Smooth muscle cell (in vitro differentiated cells): ENCODE results near the gene FRMPD4. TPM values are rescaled to one million over a fixed set of nuclear protein-coding genes. Genes with fewer than 3 reads are reported as not detected.
"Not testable (repeated sequence)": the region's sequence is repeated elsewhere in the genome, so short reads cannot be mapped to it uniquely, and the experiment has no call there.

Experiments
- DNase-seq: peaks from one replicate; lab custom pipeline; 2025; ENCODE audit not compliant: unreplicated experiment; lab: John Stamatoyannopoulos, UW
- H2AFZ ChIP-seq: fragments of 200-600 bp; sonication (generic); 2 replicates; pipeline ENCODE4 v1.6.0; 2016; ENCODE audit warnings: antibody characterized with exemption, low read depth, mild to moderate bottlenecking
- H3F3A ChIP-seq: fragments of 200-600 bp; sonication (generic); 2 replicates; pipeline ENCODE4 v1.6.0; 2017; ENCODE audit warnings: antibody characterized with exemption, low read depth
- H3K27ac ChIP-seq: fragments of 200-600 bp; sonication (generic); 2 replicates; pipeline ENCODE4 v1.5.1; 2016; ENCODE audit warnings: low read depth, mild to moderate bottlenecking
- H3K27me3 ChIP-seq: fragments of 200-600 bp; sonication (generic); 2 replicates; pipeline ENCODE4 v1.6.1; 2016; ENCODE audit warnings: low read depth, mild to moderate bottlenecking
- H3K36me3 ChIP-seq: fragments of 200-600 bp; sonication (generic); 2 replicates; pipeline ENCODE4 v1.5.1; 2016; ENCODE audit warnings: low read depth
- H3K4me1 ChIP-seq: fragments of 200-600 bp; sonication (generic); 2 replicates; pipeline ENCODE4 v1.5.1; 2016; ENCODE audit warnings: low read depth
- H3K4me2 ChIP-seq: fragments of 200-600 bp; sonication (generic); 2 replicates; pipeline ENCODE4 v1.6.0; 2016; ENCODE audit warnings: mild to moderate bottlenecking
- H3K4me3 ChIP-seq: fragments of 200-600 bp; sonication (generic); 2 replicates; pipeline ENCODE4 v1.5.1; 2016; ENCODE audit warnings: mild to moderate bottlenecking
- H3K79me2 ChIP-seq: fragments of 200-600 bp; sonication (generic); 2 replicates; pipeline ENCODE4 v1.6.0; 2016; ENCODE audit warnings: low read depth, mild to moderate bottlenecking
- H3K9ac ChIP-seq: fragments of 200-600 bp; sonication (generic); 2 replicates; pipeline ENCODE4 v1.6.0; 2016; ENCODE audit warnings: low read depth
- H3K9me3 ChIP-seq: fragments of 200-600 bp; sonication (generic); replicated peaks from 2 replicates; pipeline ENCODE4 v1.5.1; 2016; ENCODE audit warnings: low read depth
- H4K20me1 ChIP-seq: fragments of 200-600 bp; sonication (generic); 2 replicates; pipeline ENCODE4 v1.6.0; 2016; ENCODE audit warnings: low read depth
- WGBS: methylation state at CpG from one replicate; pipeline ENCODE4 v1.1.7; 2016; ENCODE audit warnings: low lambda C conversion rate; 5-methylcytosine and 5-hydroxymethylcytosine counted together
- polyA plus RNA-seq: library from polyadenylated mRNA; unstranded; fragments of >200 nt; fragmentation: Nextera tagmentation; extraction: Ambion mirVana; gene quantifications from 2 replicates; pipeline ENCODE4 v1.2.1, GENCODE V29; 2016
- total RNA-seq: library from RNA; depleted of rRNA; stranded (reverse); fragments of >200 nt; gene quantifications from 2 replicates; pipeline ENCODE4 v1.2.3, GENCODE V29; 2014
- TF ChIP-seq, protein P1 (sequence below): fragments of 200-600 bp; sonication (generic); IDR thresholded peaks from 2 replicates; pipeline ENCODE4 v1.5.1; 2017; ENCODE audit warnings: borderline replicate concordance, mild to moderate bottlenecking, antibody characterized with exemption; ENCODE audit not compliant: insufficient read depth, poor library complexity, severe bottlenecking

The FRMPD4 gene
- total and polyA plus RNA-seq, 2 experiments from 2014 or later: 0.13 TPM; not detected in 1

- H3K27me3 ChIP-seq: no peaks in the 10 kb centered on the region
- H3K36me3 ChIP-seq: no peaks in the 10 kb centered on the region
- H3F3A ChIP-seq: no peaks in the 10 kb centered on the region
- TF ChIP-seq, protein P1, sequence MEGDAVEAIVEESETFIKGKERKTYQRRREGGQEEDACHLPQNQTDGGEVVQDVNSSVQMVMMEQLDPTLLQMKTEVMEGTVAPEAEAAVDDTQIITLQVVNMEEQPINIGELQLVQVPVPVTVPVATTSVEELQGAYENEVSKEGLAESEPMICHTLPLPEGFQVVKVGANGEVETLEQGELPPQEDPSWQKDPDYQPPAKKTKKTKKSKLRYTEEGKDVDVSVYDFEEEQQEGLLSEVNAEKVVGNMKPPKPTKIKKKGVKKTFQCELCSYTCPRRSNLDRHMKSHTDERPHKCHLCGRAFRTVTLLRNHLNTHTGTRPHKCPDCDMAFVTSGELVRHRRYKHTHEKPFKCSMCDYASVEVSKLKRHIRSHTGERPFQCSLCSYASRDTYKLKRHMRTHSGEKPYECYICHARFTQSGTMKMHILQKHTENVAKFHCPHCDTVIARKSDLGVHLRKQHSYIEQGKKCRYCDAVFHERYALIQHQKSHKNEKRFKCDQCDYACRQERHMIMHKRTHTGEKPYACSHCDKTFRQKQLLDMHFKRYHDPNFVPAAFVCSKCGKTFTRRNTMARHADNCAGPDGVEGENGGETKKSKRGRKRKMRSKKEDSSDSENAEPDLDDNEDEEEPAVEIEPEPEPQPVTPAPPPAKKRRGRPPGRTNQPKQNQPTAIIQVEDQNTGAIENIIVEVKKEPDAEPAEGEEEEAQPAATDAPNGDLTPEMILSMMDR: no peak
- H4K20me1 ChIP-seq: no peaks in the 10 kb centered on the region
- no peaks in the 10 kb centered on the region for H3K4me1 ChIP-seq
- H3K4me3 ChIP-seq: no peak overlapping the region
- H3K9ac ChIP-seq: no peak overlapping the region
- H3K79me2 ChIP-seq: no peaks in the 10 kb centered on the region
- no peak for DNase-seq
- H3K9me3 ChIP-seq: peaks cover 5% of the 10 kb centered on the region
- H2AFZ ChIP-seq: no peak overlapping the region
- no peak overlapping the region for H3K27ac ChIP-seq
- WGBS: 75% methylated on average over 4 of the region's 4 CpGs
- H3K4me2 ChIP-seq: no peak overlapping the region
Observed at GRCh38 chrX:12496343-12496742, 358.1 kb downstream of the FRMPD4 start.

- H3F3A ChIP-seq: no peaks in the 10 kb centered on the region
- TF ChIP-seq, protein P1: peak; percentile 26
- H3K4me1 ChIP-seq: no peaks in the 10 kb centered on the region
- H3K4me2 ChIP-seq: no peak overlapping the region
- no peak overlapping the region for H3K27ac ChIP-seq
- DNase-seq: no peak
- H3K9ac ChIP-seq: no peak overlapping the region
- H4K20me1 ChIP-seq: no peaks in the 10 kb centered on the region
- no peak overlapping the region for H2AFZ ChIP-seq
- no peaks in the 10 kb centered on the region for H3K79me2 ChIP-seq
- 80% methylated on average over 8 of the region's 8 CpGs for WGBS
- no peaks in the 10 kb centered on the region for H3K27me3 ChIP-seq
- H3K9me3 ChIP-seq: peaks cover 5% of the 10 kb centered on the region
- no peak overlapping the region for H3K4me3 ChIP-seq
- H3K36me3 ChIP-seq: no peaks in the 10 kb centered on the region
Observed at GRCh38 chrX:12497832-12498591, 359.7 kb downstream of the FRMPD4 start.

DNA sequence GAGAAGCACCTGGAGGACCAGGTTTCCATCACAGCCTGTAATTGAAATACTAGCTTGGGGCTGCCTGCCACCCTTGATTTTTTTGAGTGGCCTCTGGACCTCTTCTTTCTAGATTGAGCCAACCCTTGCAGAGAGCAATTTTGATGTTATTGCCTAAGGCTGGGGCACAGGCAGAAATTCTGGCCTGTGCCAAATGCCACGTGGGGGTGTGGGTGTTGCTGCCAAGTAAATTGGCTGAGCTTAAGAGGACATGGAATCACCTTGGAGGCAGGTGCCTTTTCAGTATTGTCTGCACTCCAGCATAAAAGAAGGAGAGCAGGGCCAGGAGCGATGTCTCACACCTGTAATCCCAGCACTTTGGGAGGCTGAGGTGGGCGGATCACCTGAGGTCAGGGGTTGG, 366.9 kb downstream of the FRMPD4 start:
- Histone ChIP-seq H3F3A (no peaks in the 10 kb centered on the region), H3K79me2 (no peaks in the 10 kb centered on the region), H3K36me3 (no peaks in the 10 kb centered on the region), H3K4me1 (no peaks in the 10 kb centered on the region), H3K4me2 (no peak overlapping the region), H3K4me3 (no peak overlapping the region), H4K20me1 (no peaks in the 10 kb centered on the region), H3K9ac (no peak overlapping the region), H2AFZ (no peak overlapping the region), H3K27ac (no peak overlapping the region), H3K27me3 (no peaks in the 10 kb centered on the region), H3K9me3 (no peaks in the 10 kb centered on the region)
- TF ChIP-seq, protein P1: no peak
- no peak for DNase-seq
- WGBS: 70% methylated on average over 3 of the region's 3 CpGs

- H3K79me2 ChIP-seq, H3K36me3 ChIP-seq, H3K4me2 ChIP-seq, H3K9ac ChIP-seq, H2AFZ ChIP-seq, H3K27me3 ChIP-seq, H3K4me3 ChIP-seq, DNase-seq, H3K9me3 ChIP-seq, H3K27ac ChIP-seq, H3F3A ChIP-seq, H4K20me1 ChIP-seq, H3K4me1 ChIP-seq: not testable (repeated sequence)
- WGBS: 71% methylated on average over 2 of the region's 2 CpGs
Observed at GRCh38 chrX:12515384-12515783, 377.1 kb downstream of the FRMPD4 start.
